Kidney (tissue), 14 donors: Measurements from ENCODE around the gene ADAMTS13. TPM values are rescaled to one million over a fixed set of nuclear protein-coding genes. Genes with fewer than 3 reads are reported as not detected.

Source experiments
- DNase-seq, 5 donors: peaks; one replicate each; pipeline ENCODE4 v3.0.0-alpha.2; 2013 to 2020
- FAIRE-seq: peaks from 2 replicates; lab custom pipeline; 2012; peaks lifted over from hg19 to GRCh38; lab: Jason Lieb, UNC
- H3K27ac ChIP-seq, 2 donors: one replicate each; pipeline ENCODE4 v1.7.0; 2013; ENCODE audit warnings: low read depth in 2 of 2, low read length in 2 of 2, inconsistent platforms in 1 of 2
- H3K27me3 ChIP-seq: one replicate; pipeline ENCODE4 v1.7.1; 2013; ENCODE audit warnings: low read length, inconsistent platforms; ENCODE audit not compliant: control insufficient read depth, insufficient read depth
- H3K36me3 ChIP-seq, 3 donors: one replicate each; pipeline versions ENCODE4 v1.7.0 to v1.7.1; 2013; ENCODE audit warnings: low read length in 3 of 3, control low read depth in 1 of 3, inconsistent platforms in 1 of 3; ENCODE audit not compliant: insufficient read depth in 3 of 3, control insufficient read depth in 2 of 3
- H3K4me1 ChIP-seq, 3 donors: one replicate each; pipeline versions ENCODE4 v1.7.0 to v1.7.1; 2013; ENCODE audit warnings: low read length in 3 of 3, inconsistent platforms in 1 of 3, low read depth in 1 of 3; ENCODE audit not compliant: control insufficient read depth in 2 of 3, insufficient read depth in 2 of 3
- H3K4me3 ChIP-seq, 3 donors: one replicate each; pipeline versions ENCODE4 v1.7.0 to v1.8.1; 2013; ENCODE audit warnings: low read length in 3 of 3, control low read depth in 1 of 3, inconsistent platforms in 1 of 3
- H3K9ac ChIP-seq, 3 donors: one replicate each; pipeline versions ENCODE4 v1.7.0 to v1.7.1; 2013; ENCODE audit warnings: low read length in 3 of 3, control low read depth in 1 of 3, inconsistent platforms in 1 of 3
- H3K9me3 ChIP-seq, 3 donors: one replicate each; pipeline versions ENCODE4 v1.7.0 to v1.7.1; 2013; ENCODE audit warnings: low read length in 3 of 3, control low read depth in 1 of 3, inconsistent platforms in 1 of 3; ENCODE audit not compliant: control insufficient read depth in 2 of 3, insufficient read depth in 1 of 3
- CTCF ChIP-seq: IDR thresholded peaks from 3 replicates; pipeline ENCODE4 v1.5.1; 2012; ENCODE audit warnings: mild to moderate bottlenecking, moderate library complexity, borderline replicate concordance; ENCODE audit not compliant: insufficient read depth; ENCODE audit errors: extremely low read depth
- intact Hi-C: fragments of 100-400 bp; cut with DNase I; formaldehyde crosslinking; loops from one replicate; pipeline ENCODE4 v1.11.1; 2022
- polyA plus RNA-seq: library from polyadenylated mRNA; stranded (reverse); fragments of 350-450 nt; fragmentation: Illumina TruSeq; extraction: RNeasy Lipid Tissue Mini Kit (QIAGEN cat#74804); gene quantifications from one replicate; pipeline ENCODE4 v1.2.3, GENCODE V29; 2014; ENCODE audit warnings: low read depth, low replicate concordance; ENCODE audit not compliant: insufficient read depth
- total RNA-seq: library from RNA; stranded (reverse); fragmentation: NEBNext Ultra II Directional; extraction: Animal tissue kit (Norgen Biotek cat#: 25700); gene quantifications from one replicate; pipeline ENCODE4 v1.2.1, GENCODE V29; 2021
- donor health status: control.
- donor health status: control.
- donor health status: control.
- donor health status: control.
- donor health status: control.
- donor health status: DM: yes; HTN: yes; CAD: no.
- donor health status: Normal renal cell carcinoma (clear cell type).

ADAMTS13 gene
- total and polyA plus RNA-seq, 2 donors from 2014 or later: 3.1 to 3.6 TPM

GRCh38 chr9:133488686-133489252 lies 66.6 kb downstream of the ADAMTS13 start:
- FAIRE-seq (no peak), DNase-seq (peak in 1 of 5 donors; percentile 57)
- intact Hi-C loops: loop anchor here (5.0 to 10.0 kb wide), 2 partner anchors 81 to 304 kb away; no protein-coding TSS in a partner anchor
- H3K9ac ChIP-seq: no peak overlapping the region
- H3K4me3 ChIP-seq: no peak overlapping the region
- no peaks in the 10 kb centered on the region for H3K36me3 ChIP-seq
- H3K27ac ChIP-seq: no peak overlapping the region
- no peak for TF ChIP-seq CTCF
- H3K9me3 ChIP-seq: no peaks in the 10 kb centered on the region
- H3K4me1 ChIP-seq: peaks cover 0 to 7% (median 0%) of the 10 kb centered on the region in 3 donors
- no peaks in the 10 kb centered on the region for H3K27me3 ChIP-seq

GRCh38 chr9:133489253-133490190 lies 67.4 kb downstream of the ADAMTS13 start:
- DNase-seq (peak in 1 of 5 donors; percentile 29), FAIRE-seq (no peak)
- no peak overlapping the region for H3K9ac ChIP-seq
- no peaks in the 10 kb centered on the region for H3K36me3 ChIP-seq
- H3K27me3 ChIP-seq: no peaks in the 10 kb centered on the region
- no peak for TF ChIP-seq CTCF
- H3K9me3 ChIP-seq: no peaks in the 10 kb centered on the region
- H3K4me3 ChIP-seq: no peak overlapping the region
- peaks cover 0 to 7% (median 0%) of the 10 kb centered on the region in 3 donors for H3K4me1 ChIP-seq
- intact Hi-C loops: loop anchor here (5.0 to 10.0 kb wide), 2 partner anchors 82 to 305 kb away; no protein-coding TSS in a partner anchor
- H3K27ac ChIP-seq: no peak overlapping the region

GRCh38 chr9:133490201-133490681 lies 68.1 kb downstream of the ADAMTS13 start:
- Histone ChIP-seq H3K4me1 (peaks cover 0 to 7% (median 0%) of the 10 kb centered on the region in 3 donors), H3K4me3 (no peak overlapping the region), H3K9ac (no peak overlapping the region), H3K27ac (no peak overlapping the region), H3K9me3 (no peaks in the 10 kb centered on the region), H3K36me3 (no peaks in the 10 kb centered on the region), H3K27me3 (no peaks in the 10 kb centered on the region)
- intact Hi-C loops: no loop called here
- FAIRE-seq (no peak), DNase-seq (peak in 1 of 5 donors; percentile 62)
- TF ChIP-seq CTCF: no peak
